SIG-M5 (cell line): ENCODE results near the gene TBXAS1.

ENCODE experiments used
- DNase-seq: peaks from one replicate; lab custom pipeline; 2025; lab: John Stamatoyannopoulos, UW

The TBXAS1 gene

GRCh38 chr7:140000666-140001268, 171.7 kb downstream of the TBXAS1 start:
- DNase-seq: no peak

DNA sequence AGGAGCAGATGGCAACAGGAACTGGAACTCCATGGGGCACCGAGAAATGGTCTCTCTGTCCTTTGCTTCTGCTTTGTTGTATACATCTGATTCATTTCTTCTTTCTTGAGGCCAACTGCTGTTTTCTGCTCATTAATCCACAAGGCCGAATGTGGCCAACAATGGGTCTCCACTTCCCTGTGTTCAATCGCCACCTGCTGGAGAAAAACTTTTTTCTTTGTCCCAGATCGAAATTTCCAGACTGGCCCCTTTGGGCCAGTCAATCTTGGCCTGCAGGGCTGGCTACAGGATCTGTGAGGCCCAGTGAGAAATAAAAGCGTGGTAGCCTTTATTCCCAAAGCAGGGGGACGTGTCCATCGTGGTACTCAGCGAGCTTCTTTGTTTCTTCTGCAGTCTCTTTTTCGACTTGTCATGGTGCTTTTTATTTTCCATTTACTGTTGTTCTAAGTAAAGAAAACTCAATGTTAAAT, 174.9 kb downstream of the TBXAS1 start:
- no peak for DNase-seq

GRCh38 chr7:140004672-140005071, 175.6 kb downstream of the TBXAS1 start:
- DNase-seq: no peak

GRCh38 chr7:140005341-140005740, 176.3 kb downstream of the TBXAS1 start:
- DNase-seq: no peak

DNA sequence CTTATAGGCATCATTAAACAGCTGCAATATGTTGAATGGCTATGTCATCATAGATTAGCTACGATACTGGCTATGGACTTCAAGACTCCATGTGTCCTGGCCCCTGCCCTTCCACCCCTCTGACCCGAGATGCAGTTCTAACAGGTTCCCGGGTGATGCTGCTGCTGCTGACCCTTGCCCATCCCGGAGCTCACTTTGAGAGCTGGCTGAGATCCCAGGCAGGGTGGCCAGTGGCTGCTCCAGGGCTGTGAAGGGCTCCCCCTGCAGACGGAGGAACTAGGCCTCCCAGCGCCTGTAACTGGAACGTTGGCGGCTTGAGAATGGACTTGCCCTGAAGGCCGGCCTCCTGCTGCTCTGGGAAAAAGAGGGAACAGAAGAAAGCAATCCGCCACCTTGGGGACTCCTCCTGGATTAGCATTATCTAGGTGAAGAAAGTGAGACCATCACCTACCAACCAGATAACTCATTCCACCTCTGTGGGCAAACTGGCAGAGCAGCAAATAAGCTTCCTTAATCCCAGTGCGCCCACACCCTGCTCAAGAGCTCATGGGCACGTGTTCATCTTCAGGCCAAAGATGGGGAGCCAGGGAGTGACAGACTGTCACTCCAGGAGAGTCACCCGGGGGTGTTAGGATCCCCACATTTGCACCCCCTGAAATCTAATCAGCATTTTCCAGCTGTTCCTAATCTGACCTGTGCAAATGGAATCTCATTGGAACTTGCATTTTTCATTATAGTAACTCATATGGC, 176.9 kb downstream of the TBXAS1 start:
- no peak for DNase-seq

GRCh38 chr7:140006600-140006999, 177.5 kb downstream of the TBXAS1 start:
- no peak for DNase-seq

- no peak for DNase-seq
Measured at GRCh38 chr7:140007051-140007690, 178.1 kb downstream of the TBXAS1 start.

DNA sequence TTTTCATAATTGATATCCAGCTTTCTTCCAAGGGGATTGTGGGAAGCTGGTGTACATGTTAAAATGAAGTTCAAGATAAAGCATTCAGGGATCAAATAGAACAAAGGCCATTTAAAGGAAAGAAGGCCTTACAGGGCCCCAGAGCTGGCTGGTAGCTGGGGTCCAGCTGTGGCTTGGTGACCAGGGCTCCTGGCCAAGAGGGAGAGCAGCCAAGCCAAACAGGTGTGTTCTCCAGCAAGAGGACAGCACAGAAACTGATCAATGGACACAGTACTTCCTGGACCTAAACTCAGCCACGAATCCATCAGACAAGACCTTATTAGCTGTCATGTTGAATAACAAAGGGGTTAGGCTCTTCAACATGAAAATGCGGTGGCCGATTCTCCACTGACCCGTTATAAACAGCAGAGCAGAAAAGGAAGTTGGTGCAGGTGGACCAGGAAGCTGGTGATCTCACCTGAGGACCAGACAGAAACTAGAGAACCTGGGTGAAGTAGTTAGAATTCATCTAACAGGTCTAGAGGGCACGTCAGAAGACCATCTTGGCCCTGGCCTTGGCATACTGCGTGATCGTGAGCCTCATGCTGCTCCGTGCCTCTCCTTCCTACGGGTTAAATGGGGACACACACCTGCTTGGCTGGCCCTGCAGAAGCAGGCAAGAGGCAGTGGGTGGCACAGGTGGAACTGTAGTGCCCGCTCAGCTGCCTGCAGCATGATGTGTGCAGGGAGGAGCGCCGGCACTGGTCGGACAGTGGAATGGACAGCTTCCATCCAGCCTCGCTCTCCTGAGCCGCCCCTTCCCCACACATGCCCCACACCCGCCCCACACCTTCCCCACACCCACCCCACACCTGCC, 179.9 kb downstream of the TBXAS1 start:
- no peak for DNase-seq

- DNase-seq: no peak
Measured at GRCh38 chr7:140009735-140010134, 180.7 kb downstream of the TBXAS1 start.

DNA sequence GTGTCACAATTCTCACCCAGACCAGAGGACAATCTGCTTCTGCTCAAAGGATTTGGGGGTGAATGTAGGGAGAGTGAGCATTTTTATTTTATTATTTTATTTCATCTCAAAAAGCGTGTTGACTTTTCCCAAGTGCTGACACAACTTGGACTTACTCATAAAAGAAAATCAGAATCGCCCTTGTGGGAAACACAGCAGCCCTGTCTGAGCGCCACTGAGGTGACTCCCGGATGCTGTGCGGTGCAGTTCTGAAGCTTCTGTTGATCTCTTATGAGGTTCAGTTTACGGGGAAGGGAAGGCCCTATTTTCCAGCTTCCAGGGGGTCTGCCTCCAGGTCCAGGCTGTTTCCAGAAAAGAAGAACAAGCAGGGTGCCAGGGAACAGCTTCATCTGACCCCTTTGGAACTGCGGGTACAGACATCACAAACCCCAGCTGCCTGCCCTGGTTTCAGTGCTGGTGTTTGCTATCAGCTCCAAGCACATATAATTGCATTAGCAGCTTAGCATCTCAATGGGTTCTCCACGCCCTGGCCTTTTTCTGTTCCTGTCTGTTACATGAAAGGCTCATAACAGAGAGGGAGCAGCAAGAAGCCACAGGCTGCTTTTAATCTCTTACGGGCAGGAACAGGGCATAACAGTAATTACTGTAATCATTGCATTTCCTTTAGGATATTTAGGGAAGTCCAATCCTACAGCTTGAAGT, 181.3 kb downstream of the TBXAS1 start:
- DNase-seq: no peak

DNA sequence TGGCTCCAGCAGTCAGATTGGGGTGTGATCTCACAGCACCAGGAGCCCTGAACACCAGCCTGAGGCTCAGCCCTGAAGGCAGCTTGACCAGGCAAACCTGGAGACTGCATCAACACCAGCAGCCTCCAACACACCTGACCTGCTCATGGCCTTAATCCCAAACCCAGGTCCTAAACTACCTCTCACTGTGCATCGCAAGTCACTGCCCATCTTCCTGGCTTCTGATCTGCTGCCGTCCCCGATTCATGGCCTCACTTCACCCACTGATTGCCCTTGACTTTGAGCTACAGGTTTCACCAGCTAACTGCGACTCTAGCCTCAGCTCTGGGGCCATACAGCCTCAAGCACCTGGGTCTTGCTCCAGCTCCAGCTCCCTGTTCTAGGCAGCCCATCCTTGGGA, 184.6 kb downstream of the TBXAS1 start:
- DNase-seq: no peak

DNA sequence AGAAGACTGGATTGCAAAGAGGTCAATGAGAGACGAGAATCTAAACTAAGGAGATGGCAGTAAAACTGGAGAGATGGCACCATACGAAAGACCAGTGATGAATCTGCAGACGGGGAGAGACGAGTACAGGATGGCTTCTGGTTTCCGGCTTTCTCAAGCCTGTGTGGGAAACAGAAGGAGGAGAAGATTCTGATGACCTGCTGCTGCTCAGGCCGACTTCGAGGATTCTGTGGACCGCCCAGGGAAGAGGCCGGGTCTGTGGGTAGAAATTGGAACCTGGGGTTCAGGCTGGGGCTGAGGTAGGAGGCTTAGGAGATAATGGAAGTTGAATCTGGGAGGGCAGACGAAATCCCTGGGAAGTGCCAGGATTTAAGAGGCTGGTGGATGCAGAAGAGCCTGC, 185.1 kb downstream of the TBXAS1 start:
- DNase-seq: no peak

DNA sequence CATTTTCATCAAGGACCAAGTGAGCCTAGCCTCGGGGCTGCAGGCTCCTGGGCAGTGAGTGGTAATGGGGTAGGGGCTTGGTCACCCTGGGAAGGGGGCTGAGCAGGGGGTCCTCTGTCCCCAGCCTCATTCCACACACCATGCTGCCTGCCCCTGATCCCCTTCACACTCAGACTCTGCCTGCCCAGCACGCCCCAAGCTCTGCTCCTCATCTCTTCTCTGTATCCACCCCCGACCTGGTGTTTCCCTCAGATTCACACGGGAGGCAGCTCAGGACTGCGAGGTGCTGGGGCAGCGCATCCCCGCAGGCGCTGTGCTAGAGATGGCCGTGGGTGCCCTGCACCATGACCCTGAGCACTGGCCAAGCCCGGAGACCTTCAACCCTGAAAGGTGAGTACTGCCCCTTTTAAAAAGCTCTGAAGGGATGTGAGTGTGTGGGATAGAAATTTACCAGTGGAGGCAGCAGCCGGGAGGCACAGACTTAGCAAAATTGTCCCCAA, 186.5 kb downstream of the TBXAS1 start:
- no peak for DNase-seq

- DNase-seq: no peak
Measured at GRCh38 chr7:140016540-140016939, 187.5 kb downstream of the TBXAS1 start.

DNA sequence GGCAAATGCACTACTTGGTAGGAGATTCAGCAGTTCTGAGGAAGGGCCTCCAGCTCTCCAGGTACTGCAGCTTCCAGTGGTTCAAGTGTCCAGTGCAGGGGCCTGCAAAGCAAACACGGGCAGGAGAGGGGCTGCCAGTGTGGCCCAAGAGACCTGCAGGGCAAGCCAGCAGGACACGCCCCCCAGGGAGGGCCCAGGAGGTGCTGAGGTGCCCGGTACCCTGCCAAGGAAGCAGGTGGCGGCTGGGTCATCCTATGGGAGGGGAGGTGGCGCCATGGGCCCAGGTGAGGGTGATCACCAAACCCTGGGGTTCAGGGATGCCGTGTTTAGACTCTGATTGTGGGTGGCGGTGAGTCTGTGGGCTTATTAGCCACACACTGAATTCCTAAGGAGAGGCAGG, 188.0 kb downstream of the TBXAS1 start:
- DNase-seq: no peak

- DNase-seq: no peak
Measured at GRCh38 chr7:140017543-140017942, 188.5 kb downstream of the TBXAS1 start.

- no peak for DNase-seq
Measured at GRCh38 chr7:140018125-140019043, 189.3 kb downstream of the TBXAS1 start.

DNA sequence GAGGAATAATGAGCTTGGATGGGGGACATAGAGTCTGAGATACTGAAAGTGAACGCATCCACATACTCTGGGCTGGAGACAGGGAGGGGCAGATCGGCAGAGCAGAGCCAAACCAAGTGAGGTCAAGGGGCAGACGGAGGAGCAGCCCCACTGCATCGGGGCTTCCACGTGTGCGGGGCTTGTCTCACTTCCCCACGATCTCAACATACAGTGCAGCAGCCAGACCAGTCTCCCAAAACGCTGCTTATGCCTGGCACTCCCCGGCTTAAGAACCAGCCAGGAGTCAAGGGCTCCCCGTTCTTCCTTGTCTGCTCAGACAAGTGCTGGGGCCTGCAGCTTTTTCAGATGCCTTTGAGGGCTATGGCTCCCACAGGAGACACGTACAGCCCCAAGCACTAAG, 190.1 kb downstream of the TBXAS1 start:
- no peak for DNase-seq

- no peak for DNase-seq
Measured at GRCh38 chr7:140019606-140020005, 190.5 kb downstream of the TBXAS1 start.

GRCh38 chr7:140021603-140022002, 192.5 kb downstream of the TBXAS1 start:
- no peak for DNase-seq
